ENCODE measurements around the gene WRAP73. TPM values are rescaled to one million over a fixed set of nuclear protein-coding genes. Genes with fewer than 3 reads are reported as not detected.

WRAP73 gene
- polyA plus RNA-seq (2011; rRNA removed) (17.2 and 27.6 TPM in 2 replicates), polyA minus RNA-seq (2011; rRNA and poly(A)+ RNA removed) (8.4 and 13.1 TPM in 2 replicates)

GRCh38 chr1:3649342-3650247, at the start of gene WRAP73:
Gene WRAP73 (minus strand): TSS chr1:3650103. CDS start chr1:3649999, 104 bp downstream.
- DNase-seq (ENCODE audit: low read depth), result peak; percentile 59
- TF ChIP-seq CTCF (IDR thresholded peaks at IDR 0.05; ENCODE audit: insufficient read depth, low read depth, low read length), result peak; percentile 30; the same call in 1 of the 2 replicates
- H3K4me3 ChIP-seq (ENCODE audit: low read depth, low read length), result peak within 1 kb of the TSS; percentile 99
- peaks cover 3% of the 10 kb centered on the region for H3K36me3 ChIP-seq (ENCODE audit: control insufficient read depth, insufficient read depth, low read length)
- peaks cover 29% of the 10 kb centered on the region for H3K27me3 ChIP-seq (ENCODE audit: control insufficient read depth, insufficient read depth, low read length)
- ChIA-PET CTCF (interaction anchor here (0.7 to 1.3 kb wide), 2 partner anchors 85 to 196 kb away, joined by 3 read pairs; no protein-coding TSS in a partner anchor), POLR2A (no interaction called here)

GRCh38 chr1:3699596-3699995, 49.7 kb upstream of the WRAP73 start:
- Histone ChIP-seq H3K36me3 (ENCODE audit: control insufficient read depth, insufficient read depth, low read length) (no peaks in the 10 kb centered on the region), H3K4me3 (ENCODE audit: low read depth, low read length) (no peak overlapping the region), H3K27me3 (ENCODE audit: control insufficient read depth, insufficient read depth, low read length) (peaks cover 23% of the 10 kb centered on the region)
- no peak for TF ChIP-seq CTCF (IDR thresholded peaks at IDR 0.05; ENCODE audit: insufficient read depth, low read depth, low read length)
- CTCF ChIA-PET, result interaction anchor here (0.9 to 1.2 kb wide), 3 partner anchors 8 to 25 kb away, joined by 3 to 4 read pairs (median 4); no protein-coding TSS in a partner anchor
- DNase-seq (ENCODE audit: low read depth), result no peak
- POLR2A ChIA-PET, result no interaction called here

- Histone ChIP-seq H3K27me3 (ENCODE audit: control insufficient read depth, insufficient read depth, low read length) (peaks cover 23% of the 10 kb centered on the region), H3K4me3 (ENCODE audit: low read depth, low read length) (no peak overlapping the region), H3K36me3 (ENCODE audit: control insufficient read depth, insufficient read depth, low read length) (no peaks in the 10 kb centered on the region)
- ChIA-PET CTCF (interaction anchor here (0.9 to 1.2 kb wide), 3 partner anchors 8 to 26 kb away, joined by 3 to 4 read pairs (median 4); no protein-coding TSS in a partner anchor), POLR2A (no interaction called here)
- TF ChIP-seq CTCF (IDR thresholded peaks at IDR 0.05; ENCODE audit: insufficient read depth, low read depth, low read length), result no peak
- no peak for DNase-seq (ENCODE audit: low read depth)
Measured at GRCh38 chr1:3698660-3699408, 48.9 kb upstream of the WRAP73 start.

GRCh38 chr1:3697810-3698209, 47.9 kb upstream of the WRAP73 start:
- H3K27me3 ChIP-seq (ENCODE audit: control insufficient read depth, insufficient read depth, low read length), result peaks cover 23% of the 10 kb centered on the region
- H3K36me3 ChIP-seq (ENCODE audit: control insufficient read depth, insufficient read depth, low read length), result no peaks in the 10 kb centered on the region
- CTCF ChIA-PET, result no interaction called here
- POLR2A ChIA-PET, result no interaction called here
- TF ChIP-seq CTCF (IDR thresholded peaks at IDR 0.05; ENCODE audit: insufficient read depth, low read depth, low read length), result no peak
- no peak overlapping the region for H3K4me3 ChIP-seq (ENCODE audit: low read depth, low read length)
- DNase-seq (ENCODE audit: low read depth), result no peak

GRCh38 chr1:3697104-3697503, 47.2 kb upstream of the WRAP73 start:
- ChIA-PET CTCF (no interaction called here), POLR2A (no interaction called here)
- TF ChIP-seq CTCF (IDR thresholded peaks at IDR 0.05; ENCODE audit: insufficient read depth, low read depth, low read length), result no peak
- Histone ChIP-seq H3K36me3 (ENCODE audit: control insufficient read depth, insufficient read depth, low read length) (no peaks in the 10 kb centered on the region), H3K4me3 (ENCODE audit: low read depth, low read length) (no peak overlapping the region), H3K27me3 (ENCODE audit: control insufficient read depth, insufficient read depth, low read length) (peaks cover 23% of the 10 kb centered on the region)
- no peak for DNase-seq (ENCODE audit: low read depth)
